HepG2 (cell line): ENCODE results near the gene INKA2. TPM values are rescaled to one million over a fixed set of nuclear protein-coding genes. Genes with fewer than 3 reads are reported as not detected.

Experiments
- HMGXB4 ChIP-seq, 2 experiments: sonication (generic) in 1 of 2; formaldehyde crosslinking in 1 of 2; IDR thresholded peaks; 2 replicates each; pipeline versions ENCODE4 v1.4.0 to v1.6.1; 2018 to 2020; ENCODE audit warnings: missing genetic modification reagents in 2 of 2, borderline replicate concordance in 1 of 2, low read depth in 1 of 2, mild to moderate bottlenecking in 1 of 2, missing biosample characterization in 1 of 2
- NONO ChIP-seq, 2 experiments: fragments of 450-650 bp in 1 of 2; sonication (generic) in 1 of 2; formaldehyde crosslinking in 1 of 2; IDR thresholded peaks in 1 of 2; conservative IDR thresholded peaks in 1 of 2; 2 replicates each; pipeline versions ENCODE4 v1.6.1 to v1.8.0; 2017 to 2022; ENCODE audit warnings: mild to moderate bottlenecking in 1 of 2, missing genetic modification reagents in 1 of 2, moderate library complexity in 1 of 2
- ZBTB2 ChIP-seq: sonication (generic); formaldehyde crosslinking; IDR thresholded peaks from 2 replicates; pipeline ENCODE4 v1.8.0; 2022; ENCODE audit warnings: low read depth, missing genetic modification reagents
- ZNF512B ChIP-seq: sonication (generic); formaldehyde crosslinking; IDR thresholded peaks from 2 replicates; pipeline ENCODE4 v1.5.1; 2020; ENCODE audit warnings: missing genetic modification reagents, mild to moderate bottlenecking, borderline replicate concordance
- ZNF552 ChIP-seq: sonication (generic); formaldehyde crosslinking; IDR thresholded peaks from 2 replicates; pipeline ENCODE4 v1.9.0; 2022; ENCODE audit warnings: missing genetic modification reagents, mild to moderate bottlenecking, borderline replicate concordance
- ZNF891 ChIP-seq: sonication (generic); formaldehyde crosslinking; IDR thresholded peaks from 2 replicates; pipeline ENCODE4 v1.5.0; 2020; ENCODE audit warnings: mild to moderate bottlenecking, missing genetic modification reagents
- ZSCAN31 ChIP-seq: sonication (generic); formaldehyde crosslinking; IDR thresholded peaks from 2 replicates; pipeline ENCODE4 v1.5.0; 2020; ENCODE audit warnings: low read depth, mild to moderate bottlenecking, missing genetic modification reagents
- polyA plus RNA-seq, 8 experiments: library from polyadenylated mRNA; depleted of rRNA in 3 of 8; stranded (reverse) in 7 of 8; unstranded in 1 of 8; fragments of >200 nt; fragmentation: Illumina TruSeq in 4 of 8; extraction: Trizol in 4 of 8; gene quantifications; 2 replicates each; pipeline versions ENCODE4 v1.2.1 to v1.2.3, GENCODE V29; 2011 to 2016; ENCODE audit warnings: low read depth in 4 of 8, missing spikeins in 1 of 8, mixed read lengths in 1 of 8; ENCODE audit not compliant: insufficient read depth in 1 of 8
- total RNA-seq, 5 experiments: library from RNA; depleted of rRNA; stranded (reverse); fragments of >200 nt; fragmentation: Illumina TruSeq; extraction: Trizol; gene quantifications; 2 replicates each; pipeline ENCODE4 v1.2.3, GENCODE V29; 2016; ENCODE audit warnings: low read depth in 1 of 5
- TF ChIP-seq, protein P1 (sequence below), 2 experiments: fragments of 450-650 bp in 1 of 2; sonication (generic) in 1 of 2; formaldehyde crosslinking in 1 of 2; IDR thresholded peaks; 2 replicates each; pipeline versions ENCODE4 v1.6.1 to v1.8.0; 2016 to 2022; ENCODE audit warnings: antibody characterized with exemption in 1 of 2, mild to moderate bottlenecking in 1 of 2, missing genetic modification reagents in 1 of 2

The INKA2 gene
- total and polyA plus RNA-seq, 2 of the 13 experiments (the other 11 are each of a cell fraction or from before 2014, with no cell fraction given), result 2.6 to 4.6 TPM

GRCh38 chr1:111755331-111756123 lies 16.3 kb upstream of the INKA2 start, which contains the start of gene DDX20 (continued):
- no peak for TF ChIP-seq ZNF552 (CRISPR knock-in tag)
- TF ChIP-seq ZNF512B (CRISPR knock-in tag), result no peak
- no peak for TF ChIP-seq NONO (IDR thresholded peaks at IDR 0.05)
- peak; percentile 77 for TF ChIP-seq NONO (CRISPR knock-in tag; conservative IDR thresholded peaks at IDR 0.05)
- TF ChIP-seq ZSCAN31 (CRISPR knock-in tag), result peak; percentile 28; the same call in 1 of the 2 replicates
- TF ChIP-seq ZNF891 (CRISPR knock-in tag), result no peak
- peak; percentile 88 to 94; a peak in 3 of 4 replicates for TF ChIP-seq HMGXB4 (CRISPR knock-in tag; IDR thresholded peaks at IDR 0.05; ENCODE audit: borderline replicate concordance in 1 of 2, low read depth in 1 of 2)
- TF ChIP-seq, protein P1, sequence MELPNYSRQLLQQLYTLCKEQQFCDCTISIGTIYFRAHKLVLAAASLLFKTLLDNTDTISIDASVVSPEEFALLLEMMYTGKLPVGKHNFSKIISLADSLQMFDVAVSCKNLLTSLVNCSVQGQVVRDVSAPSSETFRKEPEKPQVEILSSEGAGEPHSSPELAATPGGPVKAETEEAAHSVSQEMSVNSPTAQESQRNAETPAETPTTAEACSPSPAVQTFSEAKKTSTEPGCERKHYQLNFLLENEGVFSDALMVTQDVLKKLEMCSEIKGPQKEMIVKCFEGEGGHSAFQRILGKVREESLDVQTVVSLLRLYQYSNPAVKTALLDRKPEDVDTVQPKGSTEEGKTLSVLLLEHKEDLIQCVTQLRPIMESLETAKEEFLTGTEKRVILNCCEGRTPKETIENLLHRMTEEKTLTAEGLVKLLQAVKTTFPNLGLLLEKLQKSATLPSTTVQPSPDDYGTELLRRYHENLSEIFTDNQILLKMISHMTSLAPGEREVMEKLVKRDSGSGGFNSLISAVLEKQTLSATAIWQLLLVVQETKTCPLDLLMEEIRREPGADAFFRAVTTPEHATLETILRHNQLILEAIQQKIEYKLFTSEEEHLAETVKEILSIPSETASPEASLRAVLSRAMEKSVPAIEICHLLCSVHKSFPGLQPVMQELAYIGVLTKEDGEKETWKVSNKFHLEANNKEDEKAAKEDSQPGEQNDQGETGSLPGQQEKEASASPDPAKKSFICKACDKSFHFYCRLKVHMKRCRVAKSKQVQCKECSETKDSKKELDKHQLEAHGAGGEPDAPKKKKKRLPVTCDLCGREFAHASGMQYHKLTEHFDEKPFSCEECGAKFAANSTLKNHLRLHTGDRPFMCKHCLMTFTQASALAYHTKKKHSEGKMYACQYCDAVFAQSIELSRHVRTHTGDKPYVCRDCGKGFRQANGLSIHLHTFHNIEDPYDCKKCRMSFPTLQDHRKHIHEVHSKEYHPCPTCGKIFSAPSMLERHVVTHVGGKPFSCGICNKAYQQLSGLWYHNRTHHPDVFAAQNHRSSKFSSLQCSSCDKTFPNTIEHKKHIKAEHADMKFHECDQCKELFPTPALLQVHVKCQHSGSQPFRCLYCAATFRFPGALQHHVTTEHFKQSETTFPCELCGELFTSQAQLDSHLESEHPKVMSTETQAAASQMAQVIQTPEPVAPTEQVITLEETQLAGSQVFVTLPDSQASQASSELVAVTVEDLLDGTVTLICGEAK (IDR thresholded peaks at IDR 0.05), result peak; percentile 100
- TF ChIP-seq, protein P1 (CRISPR knock-in tag; IDR thresholded peaks at IDR 0.05), result peak; percentile 100
- peak; percentile 69; the same call in 1 of the 2 replicates for TF ChIP-seq ZBTB2 (CRISPR knock-in tag)
